Body of pancreas (tissue), 4 donors: ENCODE measurements around the gene CD40. TPM values are rescaled to one million over a fixed set of nuclear protein-coding genes. Genes with fewer than 3 reads are reported as not detected.

Experiments used
- ATAC-seq: fragments of 150-250 bp; one replicate; pipeline ENCODE4 v1.9.1; 2016
- DNase-seq, 4 donors: peaks; one replicate each; pipeline ENCODE4 v3.0.0-alpha.2; 2019
- H3K27ac ChIP-seq, 4 donors: fragments of 200-600 bp; sonication (generic); 1 replicate in 3 of 4; 2 replicates in 1 of 4; pipeline versions ENCODE4 v1.5.1 to v1.6.1; 2016 to 2019; ENCODE audit warnings: mild to moderate bottlenecking in 1 of 4, mixed read lengths in 1 of 4, moderate library complexity in 1 of 4
- H3K27me3 ChIP-seq, 2 donors: fragments of 200-600 bp; sonication (generic); one replicate each; pipeline ENCODE4 v1.6.0; 2016; ENCODE audit warnings: mild to moderate bottlenecking in 1 of 2
- H3K36me3 ChIP-seq, 2 donors: fragments of 200-600 bp; sonication (generic); replicated peaks in 1 of 2; 2 replicates each; pipeline ENCODE4 v1.5.1; 2016; ENCODE audit warnings: low read depth in 2 of 2; ENCODE audit not compliant: insufficient read depth in 1 of 2
- H3K4me1 ChIP-seq: fragments of 200-600 bp; sonication (generic); one replicate; pipeline ENCODE4 v1.6.0; 2016
- H3K4me3 ChIP-seq, 2 donors: fragments of 200-600 bp; sonication (generic); 1 replicate in 1 of 2; 2 replicates in 1 of 2; pipeline ENCODE4 v1.5.1; 2016 to 2019
- H3K9me3 ChIP-seq, 3 donors: fragments of 200-600 bp; sonication (generic); 1 replicate in 2 of 3; 2 replicates in 1 of 3; pipeline ENCODE4 v1.5.1; 2016
- POLR2A ChIP-seq, 3 donors: fragments of 450-650 bp; IDR thresholded peaks; one replicate each; pipeline ENCODE4 v1.6.1; 2016; ENCODE audit warnings: antibody characterized with exemption in 3 of 3, mild to moderate bottlenecking in 2 of 3
- WGBS, 2 donors: methylation state at CpG; one replicate each; pipeline ENCODE4 v1.1.5; 2017; 5-methylcytosine and 5-hydroxymethylcytosine counted together
- intact Hi-C: fragments of 100-400 bp; cut with DNase I; formaldehyde crosslinking; loops from one replicate; pipeline ENCODE4 v1.15.1; 2023
- total RNA-seq, 2 donors: library from RNA; depleted of rRNA; stranded (reverse); fragments of >200 nt; gene quantifications; one replicate each; pipeline ENCODE4 v1.1.0, GENCODE V29; 2016
- TF ChIP-seq, protein P1 (sequence below), 7 experiments: fragments of 450-650 bp in 4 of 7; fragments of 200-600 bp in 3 of 7; sonication (generic) in 3 of 7; IDR thresholded peaks; one replicate each; pipeline ENCODE4 v1.5.1; 2016 to 2019; ENCODE audit warnings: antibody characterized with exemption in 7 of 7

The CD40 gene
- total RNA-seq, 2 donors from 2014 or later: 8.9 to 14.5 TPM

DNA sequence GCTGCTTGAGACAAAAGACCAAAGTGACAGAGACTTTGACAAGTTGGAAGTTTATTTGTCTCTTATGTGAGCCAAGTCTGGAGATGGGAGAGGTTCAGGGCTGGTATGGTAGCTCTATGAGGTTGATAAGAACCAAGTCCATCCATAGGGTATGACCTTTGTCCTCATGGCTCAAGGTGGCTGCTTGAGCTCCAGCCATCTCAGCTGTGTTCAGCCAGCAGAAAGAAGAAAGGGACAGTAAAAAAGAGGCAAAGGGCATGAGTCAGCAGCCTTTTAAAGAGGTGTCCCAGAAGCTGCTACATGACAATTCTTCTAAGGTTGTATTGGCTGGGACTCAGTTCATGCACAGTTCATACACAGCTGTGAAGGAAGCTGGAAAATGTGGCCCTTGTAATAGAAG is 49.0 kb downstream of the CD40 start:
- no peaks in the 10 kb centered on the region for H3K9me3 ChIP-seq
- intact Hi-C loops: no loop called here
- H3K4me1 ChIP-seq: no peaks in the 10 kb centered on the region
- TF ChIP-seq POLR2A (IDR thresholded peaks at IDR 0.05): no peak
- TF ChIP-seq, protein P1, sequence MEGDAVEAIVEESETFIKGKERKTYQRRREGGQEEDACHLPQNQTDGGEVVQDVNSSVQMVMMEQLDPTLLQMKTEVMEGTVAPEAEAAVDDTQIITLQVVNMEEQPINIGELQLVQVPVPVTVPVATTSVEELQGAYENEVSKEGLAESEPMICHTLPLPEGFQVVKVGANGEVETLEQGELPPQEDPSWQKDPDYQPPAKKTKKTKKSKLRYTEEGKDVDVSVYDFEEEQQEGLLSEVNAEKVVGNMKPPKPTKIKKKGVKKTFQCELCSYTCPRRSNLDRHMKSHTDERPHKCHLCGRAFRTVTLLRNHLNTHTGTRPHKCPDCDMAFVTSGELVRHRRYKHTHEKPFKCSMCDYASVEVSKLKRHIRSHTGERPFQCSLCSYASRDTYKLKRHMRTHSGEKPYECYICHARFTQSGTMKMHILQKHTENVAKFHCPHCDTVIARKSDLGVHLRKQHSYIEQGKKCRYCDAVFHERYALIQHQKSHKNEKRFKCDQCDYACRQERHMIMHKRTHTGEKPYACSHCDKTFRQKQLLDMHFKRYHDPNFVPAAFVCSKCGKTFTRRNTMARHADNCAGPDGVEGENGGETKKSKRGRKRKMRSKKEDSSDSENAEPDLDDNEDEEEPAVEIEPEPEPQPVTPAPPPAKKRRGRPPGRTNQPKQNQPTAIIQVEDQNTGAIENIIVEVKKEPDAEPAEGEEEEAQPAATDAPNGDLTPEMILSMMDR (IDR thresholded peaks at IDR 0.05): no peak
- H3K36me3 ChIP-seq: no peaks in the 10 kb centered on the region
- no peak for ATAC-seq
- no peak overlapping the region for H3K27ac ChIP-seq
- no peak overlapping the region for H3K4me3 ChIP-seq
- H3K27me3 ChIP-seq: no peaks in the 10 kb centered on the region
- no peak for DNase-seq

GRCh38 chr20:46168438-46168837 is 50.3 kb downstream of the CD40 start:
- Histone ChIP-seq H3K4me1 (no peaks in the 10 kb centered on the region), H3K4me3 (no peak overlapping the region), H3K27me3 (peaks cover 0 to 2% of the 10 kb centered on the region in 2 donors), H3K36me3 (no peaks in the 10 kb centered on the region), H3K27ac (no peak overlapping the region), H3K9me3 (no peaks in the 10 kb centered on the region)
- DNase-seq (no peak), ATAC-seq (no peak)
- WGBS, 2 donors: 49 to 51% methylated on average over 8 of the region's 8 CpGs
- intact Hi-C loops: no loop called here
- TF ChIP-seq, protein P1 (IDR thresholded peaks at IDR 0.05): no peak
- no peak for TF ChIP-seq POLR2A (IDR thresholded peaks at IDR 0.05)

- peaks cover 0 to 12% of the 10 kb centered on the region in 2 donors for H3K27me3 ChIP-seq
- no peak for TF ChIP-seq POLR2A (IDR thresholded peaks at IDR 0.05)
- TF ChIP-seq, protein P1 (IDR thresholded peaks at IDR 0.05): no peak
- no peaks in the 10 kb centered on the region for H3K9me3 ChIP-seq
- H3K27ac ChIP-seq: no peak overlapping the region
- DNase-seq (no peak), ATAC-seq (no peak)
- intact Hi-C loops: loop anchor here (10.0 kb wide), 1 partner anchor 155 kb away; no protein-coding TSS in a partner anchor
- WGBS, 2 donors: 57 to 65% methylated on average over 5 to 13 of the region's 13 CpGs
- H3K4me1 ChIP-seq: no peaks in the 10 kb centered on the region
- no peak overlapping the region for H3K4me3 ChIP-seq
- H3K36me3 ChIP-seq: no peaks in the 10 kb centered on the region
These were observed 51.4 kb downstream of the CD40 start for GRCh38 chr20:46169245-46170171.

GRCh38 chr20:46171476-46171875 is 53.4 kb downstream of the CD40 start:
- intact Hi-C loops: loop anchor here (10.0 kb wide), 1 partner anchor 157 kb away; no protein-coding TSS in a partner anchor
- no peaks in the 10 kb centered on the region for H3K9me3 ChIP-seq
- H3K4me1 ChIP-seq: peaks cover 3% of the 10 kb centered on the region
- no peak for DNase-seq
- TF ChIP-seq, protein P1 (IDR thresholded peaks at IDR 0.05): no peak
- TF ChIP-seq POLR2A (IDR thresholded peaks at IDR 0.05): no peak
- H3K4me3 ChIP-seq: no peak overlapping the region
- no peak for ATAC-seq
- H3K27ac ChIP-seq: no peak overlapping the region
- H3K27me3 ChIP-seq: peaks cover 0 to 12% of the 10 kb centered on the region in 2 donors
- WGBS, 2 donors: 49 to 56% methylated on average over 2 of the region's 2 CpGs
- H3K36me3 ChIP-seq: no peaks in the 10 kb centered on the region
